H1 (cell line): ENCODE measurements around the gene ID2. TPM values are rescaled to one million over a fixed set of nuclear protein-coding genes. Genes with fewer than 3 reads are reported as not detected.

ENCODE experiments used
- CTCF ChIA-PET: fragments of 300-600 bp; sonication (Branson Sonifier 250); formaldehyde crosslinking; loops from one replicate; lab custom pipeline; 2021; ENCODE audit not compliant: partially characterized antibody; lab: Charles Lee
- POLR2A ChIA-PET: fragments of 300-600 bp; sonication (Branson Sonifier 250); formaldehyde crosslinking; loops from one replicate; lab custom pipeline; 2021; ENCODE audit warnings: inconsistent platforms; ENCODE audit not compliant: partially characterized antibody; lab: Charles Lee
- DNase-seq, 2 experiments: peaks; one replicate each; pipeline versions ENCODE4 v3.0.0 to v3.0.0-alpha.2; 2010 to 2022; ENCODE audit warnings: low spot score in 2 of 2, low read depth in 1 of 2, mixed read lengths in 1 of 2
- FAIRE-seq: peaks from 2 replicates; lab custom pipeline; 2011; peaks lifted over from hg19 to GRCh38; lab: Jason Lieb, UNC
- H2AFZ ChIP-seq: 2 replicates; pipeline ENCODE4 v1.8.1; 2012; ENCODE audit warnings: low read length, inconsistent platforms
- H2AK5ac ChIP-seq: 2 replicates; pipeline ENCODE4 v1.6.1; 2013; ENCODE audit warnings: low read depth, low read length
- H2BK120ac ChIP-seq: replicated peaks from 2 replicates; pipeline ENCODE3; 2013; ENCODE audit warnings: low read depth, low read length, inconsistent platforms
- H2BK12ac ChIP-seq: 2 replicates; pipeline ENCODE4 v1.6.1; 2013; ENCODE audit warnings: low read depth, low read length
- H2BK15ac ChIP-seq: 2 replicates; pipeline ENCODE4 v1.6.1; 2013; ENCODE audit warnings: low read length
- H2BK20ac ChIP-seq: 2 replicates; pipeline ENCODE4 v1.6.1; 2013; ENCODE audit warnings: low read length
- H2BK5ac ChIP-seq: 2 replicates; pipeline ENCODE4 v1.6.1; 2013; ENCODE audit warnings: low read depth, low read length
- H3K14ac ChIP-seq: 2 replicates; pipeline ENCODE4 v1.6.1; 2013; ENCODE audit warnings: inconsistent platforms; ENCODE audit not compliant: insufficient read length
- H3K18ac ChIP-seq: 2 replicates; pipeline ENCODE4 v1.6.1; 2013; ENCODE audit warnings: low read length; ENCODE audit errors: extremely low read depth
- H3K23ac ChIP-seq: 2 replicates; pipeline ENCODE4 v1.6.1; 2013; ENCODE audit warnings: inconsistent platforms; ENCODE audit not compliant: insufficient read length
- H3K23me2 ChIP-seq: 2 replicates; pipeline ENCODE4 v1.6.1; 2013; ENCODE audit warnings: low read depth, low read length
- H3K27ac ChIP-seq: 2 replicates; pipeline ENCODE4 v1.6.1; 2011; ENCODE audit warnings: low read depth, low read length, inconsistent platforms
- H3K27me3 ChIP-seq, 4 experiments: replicated peaks in 1 of 4; 1 replicate in 1 of 4; 2 replicates in 3 of 4; pipeline versions ENCODE4 v1.6.1 to v1.8.1; 2011 to 2013; ENCODE audit warnings: low read length in 3 of 4, mild to moderate bottlenecking in 3 of 4, inconsistent platforms in 2 of 4, mixed read lengths in 2 of 4, moderate library complexity in 1 of 4; ENCODE audit not compliant: control insufficient read depth in 3 of 4, insufficient read depth in 3 of 4; ENCODE audit errors: extremely low read depth in 1 of 4
- H3K36me3 ChIP-seq, 4 experiments: 2 replicates each; pipeline versions ENCODE4 v1.6.1 to v1.8.1; 2011 to 2013; ENCODE audit warnings: mild to moderate bottlenecking in 4 of 4, low read length in 3 of 4, moderate library complexity in 2 of 4, control low read depth in 1 of 4, inconsistent platforms in 1 of 4; ENCODE audit not compliant: insufficient read depth in 4 of 4, control insufficient read depth in 2 of 4
- H3K4ac ChIP-seq: replicated peaks from 2 replicates; pipeline ENCODE3; 2013; ENCODE audit warnings: low read length, low read depth, mixed read lengths, inconsistent platforms; ENCODE audit not compliant: insufficient read length
- H3K4me1 ChIP-seq, 4 experiments: replicated peaks in 1 of 4; 1 replicate in 1 of 4; 2 replicates in 3 of 4; pipeline versions ENCODE4 v1.6.1 to v1.8.1; 2011 to 2013; ENCODE audit warnings: low read length in 3 of 4, inconsistent platforms in 2 of 4, mixed read lengths in 1 of 4; ENCODE audit not compliant: insufficient read depth in 4 of 4, control insufficient read depth in 3 of 4
- H3K4me2 ChIP-seq, 2 experiments: 2 replicates each; pipeline versions ENCODE4 v1.6.1 to v1.8.1; 2011 to 2013; ENCODE audit warnings: low read depth in 2 of 2, low read length in 2 of 2, control low read depth in 1 of 2, inconsistent platforms in 1 of 2, mild to moderate bottlenecking in 1 of 2; ENCODE audit not compliant: insufficient read depth in 1 of 2
- H3K4me3 ChIP-seq, 4 experiments: fragments of 200-600, 300-600 bp in 1 of 4; sonication (generic), shearing (Covaris generic), sonication (Bioruptor Twin) in 1 of 4; 2 replicates each; pipeline versions ENCODE4 v1.5.1 to v1.8.1; 2011 to 2016; ENCODE audit warnings: low read length in 4 of 4, low read depth in 3 of 4, control low read depth in 2 of 4, inconsistent platforms in 2 of 4, mild to moderate bottlenecking in 2 of 4, mixed read lengths in 1 of 4, moderate library complexity in 1 of 4; ENCODE audit not compliant: insufficient read depth in 2 of 4; ENCODE audit errors: extremely low read depth in 1 of 4
- H3K56ac ChIP-seq: replicated peaks from 2 replicates; pipeline ENCODE3; 2013; ENCODE audit warnings: low read depth, mild to moderate bottlenecking, mixed read lengths, low read length, inconsistent platforms; ENCODE audit not compliant: insufficient read length
- H3K79me1 ChIP-seq: 2 replicates; pipeline ENCODE4 v1.6.1; 2013; ENCODE audit warnings: low read depth, low read length, control low read depth
- H3K79me2 ChIP-seq, 2 experiments: 2 replicates each; pipeline versions ENCODE4 v1.6.1 to v1.8.1; 2012 to 2013; ENCODE audit warnings: low read length in 2 of 2, mild to moderate bottlenecking in 2 of 2, inconsistent platforms in 1 of 2; ENCODE audit not compliant: insufficient read depth in 2 of 2, control insufficient read depth in 1 of 2
- H3K9ac ChIP-seq, 4 experiments: replicated peaks in 1 of 4; 1 replicate in 1 of 4; 2 replicates in 3 of 4; pipeline versions ENCODE4 v1.6.1 to v1.8.1; 2011 to 2013; ENCODE audit warnings: low read depth in 3 of 4, low read length in 3 of 4, control low read depth in 2 of 4, mild to moderate bottlenecking in 2 of 4, moderate library complexity in 2 of 4, inconsistent platforms in 1 of 4; ENCODE audit errors: extremely low read depth in 1 of 4
- H3K9me3 ChIP-seq, 2 experiments: 2 replicates each; pipeline versions ENCODE4 v1.6.1 to v1.8.1; 2012 to 2013; ENCODE audit warnings: mild to moderate bottlenecking in 2 of 2, moderate library complexity in 2 of 2, control low read depth in 1 of 2, inconsistent platforms in 1 of 2, low read depth in 1 of 2, low read length in 1 of 2, mixed read lengths in 1 of 2; ENCODE audit not compliant: insufficient read depth in 2 of 2
- H4K20me1 ChIP-seq, 2 experiments: replicated peaks in 1 of 2; 2 replicates each; pipeline versions ENCODE3 to v1.8.1; 2011 to 2013; ENCODE audit warnings: inconsistent platforms in 2 of 2, low read length in 2 of 2, mild to moderate bottlenecking in 1 of 2; ENCODE audit not compliant: insufficient read depth in 2 of 2, control insufficient read depth in 1 of 2
- H4K5ac ChIP-seq: 2 replicates; pipeline ENCODE4 v1.6.1; 2013; ENCODE audit warnings: low read length, low read depth, mixed read lengths, inconsistent platforms; ENCODE audit not compliant: insufficient read length
- H4K8ac ChIP-seq: 2 replicates; pipeline ENCODE4 v1.8.0; 2013; ENCODE audit warnings: mild to moderate bottlenecking, moderate library complexity, low read length, inconsistent platforms; ENCODE audit not compliant: insufficient read depth; ENCODE audit errors: extremely low read depth
- H4K91ac ChIP-seq: replicated peaks from 2 replicates; pipeline ENCODE3; 2013; ENCODE audit warnings: low read length, mixed read lengths, inconsistent platforms; ENCODE audit not compliant: insufficient read length
- GTF2F1 ChIP-seq: IDR thresholded peaks from 2 replicates; pipeline ENCODE4 v1.6.1; 2012; ENCODE audit warnings: low read depth, low read length, improper control_type of control experiment, borderline replicate concordance
- WGBS, 2 experiments: shearing (Covaris generic) in 1 of 2; methylation state at CpG; one replicate each; pipeline versions ENCODE4 v1.1.6 to v1.1.7; 2013 to 2015; ENCODE audit warnings: low lambda C conversion rate in 2 of 2, mixed read lengths in 2 of 2, inconsistent platforms in 1 of 2, low coverage in 1 of 2, missing lambda C conversion rate in 1 of 2; ENCODE audit not compliant: insufficient replicate concordance in 2 of 2, insufficient coverage in 1 of 2, insufficient read length in 1 of 2; ENCODE audit errors: extremely low coverage in 1 of 2, missing lambda C conversion rate in 1 of 2; 5-methylcytosine and 5-hydroxymethylcytosine counted together
- polyA plus RNA-seq, 7 experiments: library from polyadenylated mRNA; depleted of rRNA in 3 of 7; stranded (reverse) in 5 of 7; unstranded in 2 of 7; fragments of >200 nt in 5 of 7; fragments of 200-250 nt in 2 of 7; gene quantifications; 1 replicate in 5 of 7; 2 replicates in 1 of 7; 4 replicates in 1 of 7; pipeline versions ENCODE4 v1.2.1 to v1.2.3, GENCODE V29; 2011 to 2013; ENCODE audit warnings: missing spikeins in 2 of 7, mixed read lengths in 2 of 7
- total RNA-seq: library from RNA; stranded (reverse); fragmentation: NEBNext Ultra II Directional; extraction: Animal tissue kit (Norgen Biotek cat#: 25700); gene quantifications from 2 replicates; pipeline ENCODE4 v1.2.1, GENCODE V29; 2021

The ID2 gene
- total and polyA plus RNA-seq, 2 of the 8 experiments (the other 6 are each of a cell fraction or from before 2014, with no cell fraction given): 36.7 to 214 TPM

GRCh38 chr2:8693157-8693821 is 11.4 kb downstream of the ID2 start:
- H3K4ac ChIP-seq: no peak overlapping the region
- FAIRE-seq (no peak), DNase-seq (peak in 1 of 2 experiments; percentile 92)
- no peaks in the 10 kb centered on the region for H3K36me3 ChIP-seq
- H3K18ac ChIP-seq: peak overlapping the region; percentile 87
- peak overlapping the region; percentile 36 for H4K5ac ChIP-seq
- H3K27me3 ChIP-seq: no peaks in the 10 kb centered on the region
- H3K4me2 ChIP-seq: peak overlapping the region; percentile 43 to 68
- ChIA-PET POLR2A (interaction anchor here (0.9 kb wide), 2 partner anchors 12 kb away, joined by 3 to 4 read pairs; partner anchors contain the start of gene ID2), CTCF (interaction anchor here (0.5 to 2.3 kb wide), 46 partner anchors 10 to 1284 kb away, joined by 3 to 12 read pairs (median 4); no protein-coding TSS in a partner anchor)
- no peak overlapping the region for H3K14ac ChIP-seq
- no peak overlapping the region for H4K91ac ChIP-seq
- no peak overlapping the region for H3K27ac ChIP-seq
- H3K4me3 ChIP-seq: peak overlapping the region; percentile 3 to 48 (median 18); a peak in 5 of 8 replicates
- H2BK20ac ChIP-seq: no peak overlapping the region
- H3K23me2 ChIP-seq: no peaks in the 10 kb centered on the region
- no peak overlapping the region for H3K9ac ChIP-seq
- H2BK15ac ChIP-seq: no peak overlapping the region
- H3K4me1 ChIP-seq: peaks cover 0 to 4% (median 0%) of the 10 kb centered on the region in 4 experiments; a peak in 3 of 7 replicates
- no peaks in the 10 kb centered on the region for H3K9me3 ChIP-seq
- no peaks in the 10 kb centered on the region for H3K79me1 ChIP-seq
- H3K56ac ChIP-seq: no peak overlapping the region
- H2AK5ac ChIP-seq: no peak overlapping the region
- H2BK120ac ChIP-seq: no peak overlapping the region
- peak overlapping the region; percentile 47 for H4K8ac ChIP-seq
- WGBS, 2 experiments: 35% methylated on average over 30 of the region's 30 CpGs; no CpG with 5 or more reads in 1 of the 2 experiments
- H2BK5ac ChIP-seq: peak overlapping the region; percentile 35; the same call in 1 of the 2 replicates
- peak overlapping the region; percentile 75; the same call in 1 of the 2 replicates for H2BK12ac ChIP-seq
- 0 out of 2 replicates have a peak overlapping the region, but pooled peaks have one; percentile 27 for H2AFZ ChIP-seq
- no peak overlapping the region for H3K23ac ChIP-seq
- no peaks in the 10 kb centered on the region for H4K20me1 ChIP-seq
- H3K79me2 ChIP-seq: no peaks in the 10 kb centered on the region
- no peak for TF ChIP-seq GTF2F1
